ENCODE measurements around the gene ARHGDIA. TPM values are rescaled to one million over a fixed set of nuclear protein-coding genes. Genes with fewer than 3 reads are reported as not detected.

The ARHGDIA gene
- total RNA-seq, 2 experiments from 2014 or later, result 265 to 715 TPM

GRCh38 chr17:81884520-81884919 lies 13.4 kb upstream of the ARHGDIA start:
- peaks cover 26% of the 10 kb centered on the region for H3K79me2 ChIP-seq (ENCODE audit: insufficient read depth, low read depth, low read length)
- no peak overlapping the region for H3K4me3 ChIP-seq (ENCODE audit: low read depth, low read length, poor library complexity, severe bottlenecking)
- ChIA-PET CTCF (ENCODE audit: unreplicated experiment) (no interaction called here), POLR2A (interaction anchor here (0.6 to 1.3 kb wide), 3 partner anchors 9 to 493 kb away, joined by 3 to 4 read pairs (median 3); no protein-coding TSS in a partner anchor)
- H3K4me2 ChIP-seq (ENCODE audit: low read length), result no peak overlapping the region
- H2AFZ ChIP-seq (ENCODE audit: low read length), result no peak overlapping the region
- H3K4me1 ChIP-seq (ENCODE audit: insufficient read depth, low read length, poor library complexity, severe bottlenecking), result peaks cover 3% of the 10 kb centered on the region
- H4K20me1 ChIP-seq (ENCODE audit: insufficient read depth, low read length), result peaks cover 12% of the 10 kb centered on the region; the same call in 1 of the 2 replicates
- no peaks in the 10 kb centered on the region for H3K9me2 ChIP-seq (ENCODE audit: insufficient read depth, low read length)
- BruUV-seq (replicated peaks), result no TSS peak
- H3K36me3 ChIP-seq (ENCODE audit: insufficient read depth, low read length), result peaks cover 100% of the 10 kb centered on the region
- no peak for DNase-seq (ENCODE audit: low spot score)
- intact Hi-C loops (cut with micrococcal nuclease; ENCODE audit: unreplicated experiment), result no loop called here
- H3K9me3 ChIP-seq (ENCODE audit: low read length), result no peaks in the 10 kb centered on the region
- TF ChIP-seq EZH2phosphoT487 (IDR thresholded peaks at IDR 0.05; ENCODE audit: borderline replicate concordance, low read depth, low read length) (no peak), CTCF (conservative IDR thresholded peaks at IDR 0.05; ENCODE audit: low read length) (no peak)
- H3K27ac ChIP-seq (ENCODE audit: low read depth, low read length, poor library complexity, severe bottlenecking), result no peak overlapping the region

GRCh38 chr17:81879121-81879520 lies 8.0 kb upstream of the ARHGDIA start:
- H3K27ac ChIP-seq (ENCODE audit: low read depth, low read length, poor library complexity, severe bottlenecking), result no peak overlapping the region
- TF ChIP-seq EZH2phosphoT487 (IDR thresholded peaks at IDR 0.05; ENCODE audit: borderline replicate concordance, low read depth, low read length), result no peak
- TF ChIP-seq CTCF (conservative IDR thresholded peaks at IDR 0.05; ENCODE audit: low read length), result no peak
- H3K4me2 ChIP-seq (ENCODE audit: low read length), result no peak overlapping the region
- 0 out of 2 replicates have a peak, but pooled peaks cover 5% of the 10 kb centered on the region for H3K79me2 ChIP-seq (ENCODE audit: insufficient read depth, low read depth, low read length)
- no peaks in the 10 kb centered on the region for H4K20me1 ChIP-seq (ENCODE audit: insufficient read depth, low read length)
- peaks cover 78% of the 10 kb centered on the region for H3K36me3 ChIP-seq (ENCODE audit: insufficient read depth, low read length)
- no peak overlapping the region for H2AFZ ChIP-seq (ENCODE audit: low read length)
- DNase-seq (ENCODE audit: low spot score), result no peak
- intact Hi-C loops (cut with micrococcal nuclease; ENCODE audit: unreplicated experiment), result no loop called here
- peaks cover 8% of the 10 kb centered on the region for H3K4me1 ChIP-seq (ENCODE audit: insufficient read depth, low read length, poor library complexity, severe bottlenecking)
- no TSS peak for BruUV-seq (replicated peaks)
- ChIA-PET POLR2A (interaction anchor here (1.1 kb wide), 1 partner anchor 13 kb away, joined by 3 read pairs; no protein-coding TSS in a partner anchor), CTCF (ENCODE audit: unreplicated experiment) (no interaction called here)
- no peaks in the 10 kb centered on the region for H3K9me3 ChIP-seq (ENCODE audit: low read length)
- no peaks in the 10 kb centered on the region for H3K9me2 ChIP-seq (ENCODE audit: insufficient read depth, low read length)
- no peak overlapping the region for H3K4me3 ChIP-seq (ENCODE audit: low read depth, low read length, poor library complexity, severe bottlenecking)

- Histone ChIP-seq H2AFZ (ENCODE audit: low read length) (no peak overlapping the region), H3K4me2 (ENCODE audit: low read length) (no peak overlapping the region), H4K20me1 (ENCODE audit: insufficient read depth, low read length) (no peaks in the 10 kb centered on the region), H3K4me1 (ENCODE audit: insufficient read depth, low read length, poor library complexity, severe bottlenecking) (peaks cover 17% of the 10 kb centered on the region), H3K36me3 (ENCODE audit: insufficient read depth, low read length) (peaks cover 70% of the 10 kb centered on the region), H3K79me2 (ENCODE audit: insufficient read depth, low read depth, low read length) (0 out of 2 replicates have a peak, but pooled peaks cover 5% of the 10 kb centered on the region), H3K9me3 (ENCODE audit: low read length) (no peaks in the 10 kb centered on the region), H3K27ac (ENCODE audit: low read depth, low read length, poor library complexity, severe bottlenecking) (no peak overlapping the region), H3K9me2 (ENCODE audit: insufficient read depth, low read length) (no peaks in the 10 kb centered on the region), H3K4me3 (ENCODE audit: low read depth, low read length, poor library complexity, severe bottlenecking) (no peak overlapping the region)
- BruUV-seq (replicated peaks), result no TSS peak
- ChIA-PET CTCF (ENCODE audit: unreplicated experiment) (no interaction called here), POLR2A (interaction anchor here (0.7 kb wide), 1 partner anchor 56 kb away, joined by 5 read pairs; no protein-coding TSS in a partner anchor)
- intact Hi-C loops (cut with micrococcal nuclease; ENCODE audit: unreplicated experiment), result no loop called here
- TF ChIP-seq EZH2phosphoT487 (IDR thresholded peaks at IDR 0.05; ENCODE audit: borderline replicate concordance, low read depth, low read length) (no peak), CTCF (conservative IDR thresholded peaks at IDR 0.05; ENCODE audit: low read length) (no peak)
- no peak for DNase-seq (ENCODE audit: low spot score)
Measured at GRCh38 chr17:81878294-81878693, 7.2 kb upstream of the ARHGDIA start.
